NCI-H446 treated with DMSO at 0.1 percent for 48 hours (cell line): ENCODE results near the gene SUMO4.

Experiments
- DNase-seq: peaks from one replicate; lab custom pipeline; 2025; lab: John Stamatoyannopoulos, UW

SUMO4 gene

DNA sequence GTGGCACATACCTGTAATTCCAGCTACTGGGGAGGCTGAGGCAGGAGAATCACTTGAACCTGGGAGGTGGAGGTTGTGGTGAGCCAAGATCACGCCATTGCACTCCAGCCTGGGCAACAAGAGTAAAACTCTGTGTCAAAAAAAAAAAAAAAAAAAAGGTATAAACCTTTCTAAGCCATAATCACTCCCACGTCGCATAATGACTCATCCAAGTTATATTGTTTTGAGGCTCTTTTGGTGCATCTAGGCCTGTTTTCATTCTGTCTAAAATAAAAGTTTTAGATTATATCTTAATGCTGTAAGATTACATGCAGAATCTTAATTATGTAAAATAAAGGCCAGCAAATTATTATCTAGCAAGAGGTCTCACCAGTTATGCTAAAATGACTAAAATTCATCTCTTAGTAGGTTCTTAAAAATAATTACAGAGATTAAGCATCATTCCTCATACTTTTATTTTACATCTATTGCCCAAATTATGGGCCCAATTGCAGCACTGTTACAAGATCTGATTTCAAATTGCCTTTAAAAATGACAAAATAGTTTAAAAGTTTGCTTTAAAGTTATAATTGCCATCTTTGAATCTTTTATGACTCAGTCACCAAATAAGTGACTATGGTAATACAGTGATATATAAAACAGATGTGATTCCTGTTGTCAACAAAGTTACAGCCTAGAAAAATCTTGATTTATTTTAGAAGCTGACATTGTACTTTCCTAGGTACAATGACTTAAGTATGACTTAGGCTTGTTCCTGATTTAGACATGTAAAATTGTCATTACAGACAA is 10.4 kb upstream of the SUMO4 start:
- no peak for DNase-seq

- no peak for DNase-seq
These were observed 8.0 kb upstream of the SUMO4 start for GRCh38 chr6:149392093-149392492.

DNA sequence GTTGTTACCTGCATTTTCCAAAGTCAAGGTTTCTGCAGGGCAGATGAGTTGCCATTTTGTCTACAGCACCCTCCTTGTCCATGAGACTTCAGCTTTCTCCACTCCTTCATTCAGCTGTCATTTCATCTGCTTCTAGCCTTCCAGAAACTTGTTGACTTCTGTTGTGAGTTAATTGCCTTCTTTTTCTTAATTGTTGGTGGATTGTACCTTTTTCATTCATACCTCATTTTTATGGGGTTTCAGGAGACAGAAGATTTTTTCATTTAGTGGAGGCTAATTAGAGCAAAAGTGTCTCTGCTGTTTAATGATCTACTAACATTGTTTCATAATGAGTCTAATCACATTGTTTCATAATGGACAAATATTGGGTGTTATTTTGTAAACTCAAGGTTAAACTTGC is 7.5 kb upstream of the SUMO4 start:
- DNase-seq = no peak

DNA sequence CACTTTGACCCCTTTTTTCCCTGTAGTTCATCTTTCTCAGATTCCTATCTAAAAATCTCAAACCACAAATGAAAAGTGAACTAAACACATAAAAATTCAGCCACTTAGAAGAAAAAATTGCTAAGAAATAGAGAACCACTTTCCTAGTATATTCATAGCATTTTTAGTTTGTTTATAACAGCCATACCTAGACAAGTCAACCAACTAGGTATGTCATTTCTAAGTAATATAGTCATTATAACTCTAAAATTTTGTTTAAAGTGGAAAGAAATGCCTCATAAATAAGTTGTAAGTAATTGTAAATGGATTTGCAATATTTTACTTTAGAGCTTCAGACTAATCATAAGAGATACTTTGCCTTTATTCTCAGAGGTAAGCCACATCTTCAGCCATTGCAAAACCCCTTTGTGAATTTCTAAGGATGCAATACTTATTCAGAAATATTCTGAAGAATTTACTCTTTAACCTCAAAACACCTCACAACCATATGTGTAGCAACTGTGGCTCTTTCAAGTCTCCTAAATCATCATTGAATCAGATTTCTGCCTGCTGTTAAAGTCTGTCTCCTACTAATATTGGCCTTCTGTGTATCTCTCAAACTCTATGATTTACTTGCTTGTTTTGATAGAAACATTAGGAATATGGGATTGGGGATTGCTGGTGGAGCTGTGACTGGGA is 6.9 kb upstream of the SUMO4 start:
- DNase-seq = no peak

DNA sequence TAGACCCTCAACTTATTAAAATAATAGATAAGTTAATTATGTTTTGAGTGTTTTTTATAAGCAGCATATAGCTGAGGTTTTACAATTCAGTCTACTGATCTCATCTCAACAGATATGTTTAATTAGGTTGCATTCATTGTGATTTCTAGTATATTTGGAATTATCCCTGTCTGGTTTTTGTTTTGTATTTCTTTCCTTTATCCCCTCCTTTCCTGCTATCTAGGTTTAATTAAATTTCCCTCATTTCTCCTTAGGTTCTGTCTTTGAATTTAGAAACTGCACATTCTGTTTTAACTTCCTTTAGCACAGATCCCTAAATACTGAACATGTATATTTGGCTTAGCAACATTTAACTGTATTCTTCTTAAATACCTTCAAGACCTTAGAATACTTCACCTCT is 4.9 kb upstream of the SUMO4 start:
- DNase-seq = no peak

- DNase-seq = no peak
These were observed 2.7 kb upstream of the SUMO4 start for GRCh38 chr6:149397384-149397783.

- DNase-seq = no peak
These were observed 3.5 kb downstream of the SUMO4 start for GRCh38 chr6:149403534-149403933.

DNA sequence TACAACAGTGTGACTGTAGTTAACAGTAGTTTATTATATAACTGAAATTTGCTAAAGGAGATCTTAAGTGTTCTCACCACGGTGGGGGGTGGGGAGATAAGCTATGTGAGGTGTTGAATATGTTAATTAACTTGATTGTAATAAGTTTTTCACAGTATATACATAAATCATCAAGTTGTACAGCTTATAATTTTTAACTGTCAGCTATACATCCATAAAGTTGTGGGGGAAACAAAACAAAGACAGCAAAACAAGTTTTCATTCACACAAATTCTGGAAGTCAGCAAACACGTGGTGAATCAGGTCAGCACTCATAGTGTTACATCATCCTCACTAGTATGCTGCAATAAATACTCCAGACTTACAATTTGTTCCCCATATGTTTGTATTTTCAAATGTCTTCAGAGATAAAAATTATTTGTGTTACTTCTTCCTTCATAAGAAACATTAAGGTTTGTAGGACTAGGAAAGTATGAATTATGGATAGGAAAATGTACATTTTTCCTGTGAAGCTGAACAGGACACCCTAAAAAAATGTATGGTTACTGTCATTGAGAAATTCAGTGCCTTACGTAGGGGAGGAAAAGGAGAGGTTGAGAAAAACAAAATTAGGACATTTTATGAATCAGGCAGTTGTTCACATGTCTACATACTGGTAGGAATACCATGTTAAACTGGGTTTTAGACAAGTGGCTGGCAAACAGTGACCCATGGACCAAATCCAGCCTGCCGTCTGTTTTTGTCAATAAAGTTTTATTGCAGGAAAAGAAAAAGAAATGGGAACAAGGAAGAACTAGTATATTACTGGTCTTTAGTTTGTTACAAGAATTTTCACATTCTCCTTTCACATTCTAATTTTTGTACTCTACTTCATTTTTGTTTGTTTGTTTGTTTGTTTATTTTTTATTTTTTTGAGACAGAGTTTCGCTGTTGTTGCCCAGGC is 6.0 kb downstream of the SUMO4 start:
- DNase-seq = no peak

DNA sequence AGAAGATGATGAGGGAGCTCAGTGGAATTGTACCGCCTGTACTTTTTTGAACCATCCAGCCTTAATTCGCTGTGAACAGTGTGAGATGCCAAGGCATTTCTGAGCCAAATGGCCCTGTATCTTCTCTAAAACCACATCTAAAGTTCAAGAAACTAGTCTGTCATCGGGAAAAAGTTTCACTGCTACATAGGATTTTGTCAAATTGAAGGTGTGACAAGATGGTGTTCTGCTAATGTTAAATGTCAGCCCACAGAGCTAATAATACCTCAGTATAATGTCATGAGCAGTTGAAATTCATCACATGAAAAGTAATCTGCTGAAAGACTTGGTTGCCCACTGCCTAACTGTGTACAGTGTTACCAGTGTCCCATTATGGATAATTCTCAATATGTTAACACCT is 9.6 kb downstream of the SUMO4 start:
- DNase-seq = no peak

DNA sequence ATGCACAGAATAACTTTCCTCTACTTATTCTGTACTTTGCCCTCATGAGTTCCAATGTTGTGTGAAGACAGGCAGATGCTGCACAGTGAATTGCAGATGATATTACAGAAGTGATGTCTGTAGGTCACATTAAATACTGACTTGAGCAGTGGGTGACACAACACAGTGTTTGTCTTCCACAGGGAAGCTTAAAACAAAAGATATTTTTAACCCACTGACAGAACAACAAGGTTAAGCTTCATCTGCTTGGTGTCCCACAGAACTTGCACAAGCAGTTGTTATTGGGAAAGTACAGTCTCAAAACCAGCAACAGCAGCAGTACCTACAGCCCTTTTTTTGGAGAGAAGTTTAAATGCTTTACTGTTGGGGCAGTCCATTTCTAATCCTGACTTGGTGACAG is 10.5 kb downstream of the SUMO4 start:
- DNase-seq = no peak

GRCh38 chr6:149414009-149414408 is 13.9 kb downstream of the SUMO4 start:
- no peak for DNase-seq

- DNase-seq = no peak
These were observed 14.8 kb downstream of the SUMO4 start for GRCh38 chr6:149414821-149415220.

GRCh38 chr6:149419696-149420404 is 19.8 kb downstream of the SUMO4 start:
- no peak for DNase-seq

DNA sequence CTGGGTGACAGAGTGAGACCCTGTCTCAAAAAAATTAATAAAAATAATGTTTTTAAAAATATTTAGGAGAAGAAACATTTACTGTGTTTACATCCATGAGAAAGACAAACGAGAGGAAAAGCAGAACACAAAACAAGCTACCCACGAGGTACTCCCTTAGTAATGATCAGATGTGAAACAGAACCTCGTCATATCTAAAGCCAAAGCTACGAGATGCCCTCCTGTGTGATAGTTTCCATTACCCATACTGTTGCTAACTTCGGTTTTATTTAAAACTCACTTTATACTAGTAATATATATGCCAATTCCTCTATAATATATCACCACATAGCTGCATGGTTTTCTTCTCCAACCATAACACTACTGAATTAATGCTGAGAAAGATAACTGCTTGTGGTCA is 21.1 kb downstream of the SUMO4 start:
- DNase-seq = no peak

GRCh38 chr6:149422581-149422980 is 22.5 kb downstream of the SUMO4 start:
- DNase-seq = no peak

DNA sequence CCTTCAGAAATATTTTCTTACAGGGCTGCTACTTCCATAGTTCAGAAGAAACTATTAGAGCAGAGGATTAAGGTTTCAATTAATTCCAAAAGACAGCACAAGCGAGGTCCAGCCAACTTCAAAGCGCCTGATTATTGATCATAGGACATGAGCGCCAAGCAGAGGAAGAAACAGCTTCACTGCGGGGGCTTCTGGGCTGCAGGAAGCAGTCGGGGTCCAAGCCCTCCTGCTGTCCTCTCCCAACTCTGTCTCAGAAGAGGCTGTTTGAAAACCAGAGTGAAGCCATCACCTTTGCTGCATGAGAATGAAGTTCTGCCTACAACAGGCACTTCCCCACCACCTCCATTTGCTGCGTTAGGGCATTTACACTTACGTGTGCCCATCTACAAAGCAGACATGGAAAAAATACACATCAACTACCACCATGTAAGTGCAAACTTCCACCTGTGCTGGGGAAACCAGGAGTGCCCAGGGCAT is 23.9 kb downstream of the SUMO4 start:
- no peak for DNase-seq

DNA sequence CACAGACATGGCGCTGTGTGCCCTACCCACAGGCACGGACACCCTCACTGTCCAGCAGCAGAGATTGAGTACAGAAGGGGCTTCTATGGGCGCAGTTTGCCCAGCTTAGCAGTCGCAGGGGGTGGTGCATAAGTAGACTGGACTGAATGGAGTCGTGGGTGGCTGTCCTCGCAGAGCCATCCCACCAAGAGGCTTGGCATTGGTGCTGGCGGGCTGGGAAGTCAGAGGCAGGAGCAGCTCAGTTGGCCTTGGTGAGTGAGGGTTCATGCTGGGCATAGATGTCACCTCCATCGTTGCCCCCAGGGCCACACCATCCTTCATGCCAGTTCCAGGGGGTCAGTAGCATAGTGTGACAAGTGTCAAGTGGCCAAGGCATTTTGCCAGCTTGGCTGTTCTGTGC is 25.2 kb downstream of the SUMO4 start:
- no peak for DNase-seq

GRCh38 chr6:149425754-149426153 is 25.7 kb downstream of the SUMO4 start:
- no peak for DNase-seq

- no peak for DNase-seq
These were observed 28.5 kb downstream of the SUMO4 start for GRCh38 chr6:149428606-149429005.

- no peak for DNase-seq
These were observed 29.6 kb downstream of the SUMO4 start for GRCh38 chr6:149429427-149430360.
